ENCODE results near the gene OSBP2.
A peak's percentile ranks its signal among the peaks of the same experiment; 100 is the strongest.
"Not testable (repeated sequence)": the region's sequence is repeated elsewhere in the genome, so short reads cannot be mapped to it uniquely, and the experiment has no call there.

The OSBP2 gene

GRCh38 chr22:30694640-30695350, at the start of gene OSBP2:
Gene OSBP2, plus strand, starts transcription at chr22:30694874. Its CDS starts 36 bp downstream, at chr22:30694910.
- DNase-seq: no peak

- no peak for DNase-seq
These were observed 48.0 kb upstream of the OSBP2 start for GRCh38 chr22:30646518-30647160.

- no peak for DNase-seq
These were observed 47.1 kb upstream of the OSBP2 start for GRCh38 chr22:30647536-30647935.

GRCh38 chr22:30648825-30649224, 45.8 kb upstream of the OSBP2 start:
- no peak for DNase-seq

GRCh38 chr22:30649430-30650007, 45.2 kb upstream of the OSBP2 start:
- no peak for DNase-seq

- DNase-seq: no peak
These were observed 44.1 kb upstream of the OSBP2 start for GRCh38 chr22:30650508-30651116.

- DNase-seq: no peak
These were observed 41.8 kb upstream of the OSBP2 start for GRCh38 chr22:30652852-30653251.

GRCh38 chr22:30654361-30654760, 40.3 kb upstream of the OSBP2 start:
- no peak for DNase-seq

GRCh38 chr22:30655532-30655931, 39.1 kb upstream of the OSBP2 start:
- DNase-seq: no peak

- DNase-seq: no peak
These were observed 32.6 kb upstream of the OSBP2 start for GRCh38 chr22:30662040-30662439.

GRCh38 chr22:30664798-30665197, 29.9 kb upstream of the OSBP2 start:
- DNase-seq: no peak

- no peak for DNase-seq
These were observed 29.4 kb upstream of the OSBP2 start for GRCh38 chr22:30665266-30665665.

- DNase-seq: no peak
These were observed 28.9 kb upstream of the OSBP2 start for GRCh38 chr22:30665786-30666185.

GRCh38 chr22:30667107-30667493, 27.6 kb upstream of the OSBP2 start:
- no peak for DNase-seq

GRCh38 chr22:30667494-30668385, 26.9 kb upstream of the OSBP2 start, which contains the start of gene DUSP18:
Gene DUSP18, minus strand, starts transcription at chr22:30667875. Its CDS starts 3,872 bp downstream, at chr22:30664003.
- DNase-seq: peak; percentile 74

GRCh38 chr22:30668386-30668710, 26.3 kb upstream of the OSBP2 start:
- DNase-seq: no peak

- no peak for DNase-seq
These were observed 23.6 kb upstream of the OSBP2 start for GRCh38 chr22:30671071-30671470.

GRCh38 chr22:30673136-30673535, 21.5 kb upstream of the OSBP2 start:
- DNase-seq: no peak

GRCh38 chr22:30674482-30674881, 20.2 kb upstream of the OSBP2 start:
- no peak for DNase-seq

- no peak for DNase-seq
These were observed 19.2 kb upstream of the OSBP2 start for GRCh38 chr22:30675436-30675835.

- DNase-seq: not testable (repeated sequence)
These were observed 18.1 kb upstream of the OSBP2 start for GRCh38 chr22:30676565-30676964.

GRCh38 chr22:30679895-30680690, 14.6 kb upstream of the OSBP2 start:
- DNase-seq: not testable (repeated sequence)
